Prostate gland (tissue), 2 donors: ENCODE data around the gene KATNB1.

Source experiments
- POLR2AphosphoS5 ChIP-seq: sonication (generic); formaldehyde crosslinking; IDR thresholded peaks from one replicate; pipeline ENCODE4 v1.6.1; 2017; ENCODE audit warnings: antibody characterized with exemption
- TF ChIP-seq, protein P1 (sequence below), 4 experiments: fragments of 200-600 bp in 2 of 4; fragments of 450-650 bp in 2 of 4; sonication (generic) in 2 of 4; IDR thresholded peaks; 1 replicate in 3 of 4; 2 replicates in 1 of 4; pipeline ENCODE4 v1.5.1; 2016 to 2019; ENCODE audit warnings: antibody characterized with exemption in 4 of 4, mild to moderate bottlenecking in 2 of 4, moderate library complexity in 2 of 4

DNA sequence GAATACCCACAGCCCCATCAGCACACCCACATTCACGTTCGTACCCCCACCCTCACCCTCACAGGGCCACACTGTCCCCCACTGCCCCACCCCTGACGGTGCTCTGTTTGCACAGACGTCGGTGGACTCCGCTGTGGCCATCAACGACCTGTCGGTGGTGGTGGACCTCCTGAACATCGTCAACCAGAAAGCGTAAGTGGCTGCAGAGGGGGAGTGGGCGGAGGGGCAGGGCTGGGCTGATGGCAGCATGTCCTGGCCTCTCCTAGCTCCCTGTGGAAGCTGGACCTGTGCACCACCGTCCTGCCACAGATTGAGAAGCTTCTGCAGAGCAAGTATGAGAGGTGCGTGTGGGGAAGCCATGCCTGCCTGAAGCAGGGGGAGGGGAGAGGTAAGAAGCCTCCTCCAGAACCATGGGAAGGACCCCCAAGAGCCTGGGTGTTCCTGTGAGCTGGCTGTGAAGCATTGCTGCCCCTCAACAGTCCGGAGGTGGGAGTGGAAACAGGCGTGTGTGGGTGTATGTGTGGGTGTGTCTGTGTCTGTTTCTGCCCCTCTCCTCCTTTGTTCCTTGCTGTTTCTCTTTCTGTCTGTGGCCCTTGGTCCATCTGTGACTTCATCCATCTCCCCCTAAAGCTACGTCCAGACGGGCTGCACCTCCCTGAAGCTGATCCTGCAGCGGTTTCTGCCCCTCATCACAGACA is 20.3 kb downstream of the KATNB1 start:
- TF ChIP-seq POLR2AphosphoS5 = no peak
- TF ChIP-seq, protein P1, sequence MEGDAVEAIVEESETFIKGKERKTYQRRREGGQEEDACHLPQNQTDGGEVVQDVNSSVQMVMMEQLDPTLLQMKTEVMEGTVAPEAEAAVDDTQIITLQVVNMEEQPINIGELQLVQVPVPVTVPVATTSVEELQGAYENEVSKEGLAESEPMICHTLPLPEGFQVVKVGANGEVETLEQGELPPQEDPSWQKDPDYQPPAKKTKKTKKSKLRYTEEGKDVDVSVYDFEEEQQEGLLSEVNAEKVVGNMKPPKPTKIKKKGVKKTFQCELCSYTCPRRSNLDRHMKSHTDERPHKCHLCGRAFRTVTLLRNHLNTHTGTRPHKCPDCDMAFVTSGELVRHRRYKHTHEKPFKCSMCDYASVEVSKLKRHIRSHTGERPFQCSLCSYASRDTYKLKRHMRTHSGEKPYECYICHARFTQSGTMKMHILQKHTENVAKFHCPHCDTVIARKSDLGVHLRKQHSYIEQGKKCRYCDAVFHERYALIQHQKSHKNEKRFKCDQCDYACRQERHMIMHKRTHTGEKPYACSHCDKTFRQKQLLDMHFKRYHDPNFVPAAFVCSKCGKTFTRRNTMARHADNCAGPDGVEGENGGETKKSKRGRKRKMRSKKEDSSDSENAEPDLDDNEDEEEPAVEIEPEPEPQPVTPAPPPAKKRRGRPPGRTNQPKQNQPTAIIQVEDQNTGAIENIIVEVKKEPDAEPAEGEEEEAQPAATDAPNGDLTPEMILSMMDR (IDR thresholded peaks at IDR 0.05) = no peak
